Bronchial smooth muscle cell (primary cell): Measurements from ENCODE around the gene COQ7. TPM values are rescaled to one million over a fixed set of nuclear protein-coding genes. Genes with fewer than 3 reads are reported as not detected.

Source experiments
- total RNA-seq: library from RNA; depleted of rRNA; stranded (reverse); fragments of >200 nt; gene quantifications from 2 replicates; pipeline ENCODE4 v1.2.1, GENCODE V29; 2014

Gene COQ7
- total RNA-seq, result 16.7 and 29.0 TPM in 2 replicates

DNA sequence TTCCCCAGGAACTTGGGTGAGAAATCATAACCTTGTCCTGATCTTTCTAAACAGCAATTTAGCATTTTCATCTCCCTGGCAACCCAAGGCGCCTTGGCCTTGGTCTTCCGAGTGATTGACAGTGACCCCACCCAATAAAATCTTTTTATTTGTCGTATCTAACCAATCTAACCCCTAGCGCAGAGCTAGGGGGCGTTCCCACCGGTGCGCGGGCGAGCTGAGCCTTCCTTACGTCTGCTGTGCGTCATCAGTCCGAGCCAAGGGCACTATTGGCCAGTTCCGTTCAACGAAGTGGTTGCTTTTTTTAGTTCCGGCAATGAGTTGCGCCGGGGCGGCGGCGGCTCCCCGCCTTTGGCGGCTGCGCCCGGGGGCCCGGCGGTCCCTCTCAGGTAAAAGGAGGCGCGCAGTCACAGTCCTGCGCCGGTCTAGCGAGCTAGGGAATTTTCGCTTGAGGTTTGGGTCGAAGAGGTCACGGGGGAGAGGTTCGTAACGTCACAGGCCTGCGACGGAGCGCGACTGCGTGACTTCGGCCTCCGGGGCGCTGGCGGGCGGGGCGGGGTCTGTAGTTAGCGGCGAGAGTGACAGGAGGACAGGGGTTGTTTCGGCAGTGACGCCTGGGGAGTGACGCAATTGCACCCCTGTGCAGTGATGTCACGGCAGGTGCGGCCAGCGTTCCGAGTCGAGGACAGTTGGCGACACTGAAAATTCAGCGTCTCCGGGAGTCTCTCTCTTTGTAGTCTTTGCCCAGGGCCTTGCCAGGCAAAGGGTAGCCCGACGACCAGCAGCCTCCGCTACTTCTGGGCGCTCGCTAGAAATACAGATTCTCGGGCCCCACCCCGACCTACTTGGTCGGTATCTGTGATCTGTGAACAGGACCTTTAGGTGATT, at the start of gene COQ7:
Gene COQ7, plus strand, starts transcription at position 266 of the 888 bp plus-strand sequence. Its CDS starts 51 bp downstream, at position 317.

DNA sequence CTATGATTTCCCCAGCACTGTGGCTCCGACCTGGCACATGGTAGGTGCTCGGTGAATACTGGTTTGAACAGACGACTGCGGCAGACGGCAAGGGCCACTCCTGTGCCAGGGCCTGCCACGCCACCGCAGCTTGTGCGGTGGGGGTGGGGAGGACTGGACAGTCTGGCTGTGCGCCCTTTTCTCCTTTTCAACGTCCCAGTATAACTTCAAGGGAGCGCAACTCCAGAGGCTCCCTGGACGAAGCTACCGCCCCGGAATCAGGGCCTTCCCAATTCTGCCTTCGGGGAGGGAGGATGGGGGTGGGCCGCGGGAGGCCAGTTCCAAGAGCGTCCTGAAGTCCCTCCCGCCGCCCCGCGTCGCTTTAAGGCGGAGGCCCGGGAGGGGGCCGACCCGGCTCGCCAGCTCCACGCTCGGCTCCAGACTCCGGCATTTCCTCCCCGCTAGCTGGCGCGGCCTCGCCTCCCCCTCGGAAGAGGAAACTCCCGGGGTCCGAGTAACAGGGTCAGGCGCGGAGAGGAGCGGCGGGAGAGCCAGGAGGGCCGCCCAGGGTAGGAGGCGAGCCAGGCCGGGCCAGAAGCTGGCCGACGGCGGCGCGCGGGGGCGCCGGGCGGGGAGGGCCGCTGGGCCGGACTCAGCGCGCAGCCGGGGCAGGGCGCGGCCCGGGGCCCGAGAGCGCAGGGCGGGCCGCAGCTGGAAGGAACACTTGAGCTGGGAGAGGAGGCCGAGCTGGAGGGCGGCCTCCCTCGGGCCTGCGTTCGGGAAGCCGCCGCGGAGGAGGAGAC, 46.4 kb downstream of the COQ7 start, which contains the start of gene ITPRIPL2:
Gene ITPRIPL2, plus strand, starts transcription at position 388 of the 782 bp plus-strand sequence. CDS start 498 bp downstream, outside the sequence.

Other genes starting within 250 kb of the COQ7 start
- gene SMG1, start 141.2 kb upstream of the COQ7 start, total RNA-seq, result 41.1 and 47.4 TPM in 2 replicates
- 0.52 and 0.79 TPM in 2 replicates for gene TMC7, start 83.7 kb upstream of the COQ7 start, total RNA-seq
- gene ITPRIPL2, start 46.4 kb downstream of the COQ7 start, total RNA-seq, result 22.4 and 24.5 TPM in 2 replicates
- gene SYT17, start 100.6 kb downstream of the COQ7 start, total RNA-seq, result 0.09 and 0.47 TPM in 2 replicates
- gene CLEC19A, start 218.1 kb downstream of the COQ7 start, total RNA-seq, result not detected in 2 replicates